Lower leg skin (tissue), 3 donors: ENCODE data around the gene MYO1E.

ENCODE experiments used
- POLR2A ChIP-seq, 2 donors: fragments of 450-650 bp; IDR thresholded peaks; one replicate each; pipeline ENCODE4 v1.6.1; 2016 to 2017; ENCODE audit warnings: antibody characterized with exemption in 2 of 2, mild to moderate bottlenecking in 1 of 2, moderate library complexity in 1 of 2
- TF ChIP-seq, protein P1 (sequence below), 3 donors: fragments of 450-650 bp; IDR thresholded peaks; one replicate each; pipeline ENCODE4 v1.5.1; 2016; ENCODE audit warnings: antibody characterized with exemption in 3 of 3, mild to moderate bottlenecking in 3 of 3, moderate library complexity in 2 of 3

DNA sequence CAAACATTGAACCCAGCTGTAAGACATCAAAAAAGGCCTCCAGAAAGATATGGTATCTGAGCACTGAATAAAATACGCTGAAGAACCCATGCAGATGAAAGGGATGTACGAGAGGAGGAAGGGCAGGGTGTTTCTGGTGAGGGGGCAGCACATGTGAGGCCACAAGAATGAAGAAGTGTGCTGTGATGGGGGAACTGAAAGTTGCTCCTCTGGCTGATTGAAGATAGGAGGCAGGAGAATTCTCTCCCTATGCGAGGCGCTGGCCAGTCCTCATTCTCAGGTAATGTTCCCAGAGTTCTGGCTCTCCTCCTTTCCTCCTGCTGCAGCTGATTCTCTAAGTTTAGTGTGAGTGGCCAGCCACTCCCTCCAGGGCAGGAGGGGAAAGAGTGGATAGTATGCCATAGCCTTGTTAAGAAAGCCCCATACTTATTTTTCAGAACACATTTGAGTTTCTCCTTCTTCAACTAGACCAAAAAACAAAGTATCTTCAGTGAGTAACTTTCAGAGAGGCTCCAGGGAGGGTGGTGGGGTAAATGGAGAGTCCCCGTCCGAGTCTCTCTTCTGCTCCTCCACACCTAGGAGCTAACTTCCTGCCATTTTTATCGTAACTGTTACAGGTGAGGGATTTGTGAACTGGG, 26.9 kb upstream of the MYO1E start:
- TF ChIP-seq, protein P1, sequence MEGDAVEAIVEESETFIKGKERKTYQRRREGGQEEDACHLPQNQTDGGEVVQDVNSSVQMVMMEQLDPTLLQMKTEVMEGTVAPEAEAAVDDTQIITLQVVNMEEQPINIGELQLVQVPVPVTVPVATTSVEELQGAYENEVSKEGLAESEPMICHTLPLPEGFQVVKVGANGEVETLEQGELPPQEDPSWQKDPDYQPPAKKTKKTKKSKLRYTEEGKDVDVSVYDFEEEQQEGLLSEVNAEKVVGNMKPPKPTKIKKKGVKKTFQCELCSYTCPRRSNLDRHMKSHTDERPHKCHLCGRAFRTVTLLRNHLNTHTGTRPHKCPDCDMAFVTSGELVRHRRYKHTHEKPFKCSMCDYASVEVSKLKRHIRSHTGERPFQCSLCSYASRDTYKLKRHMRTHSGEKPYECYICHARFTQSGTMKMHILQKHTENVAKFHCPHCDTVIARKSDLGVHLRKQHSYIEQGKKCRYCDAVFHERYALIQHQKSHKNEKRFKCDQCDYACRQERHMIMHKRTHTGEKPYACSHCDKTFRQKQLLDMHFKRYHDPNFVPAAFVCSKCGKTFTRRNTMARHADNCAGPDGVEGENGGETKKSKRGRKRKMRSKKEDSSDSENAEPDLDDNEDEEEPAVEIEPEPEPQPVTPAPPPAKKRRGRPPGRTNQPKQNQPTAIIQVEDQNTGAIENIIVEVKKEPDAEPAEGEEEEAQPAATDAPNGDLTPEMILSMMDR (IDR thresholded peaks at IDR 0.05) = no peak
- no peak for TF ChIP-seq POLR2A (IDR thresholded peaks at IDR 0.05)
